GM12891 (cell line): Measurements from ENCODE around the gene RNF187.

Experiments used
- POLR2A ChIP-seq: IDR thresholded peaks from 2 replicates; pipeline ENCODE4 v1.6.1; 2011; ENCODE audit warnings: low read depth, low read length, control low read depth
- POLR2AphosphoS5 ChIP-seq: IDR thresholded peaks from 2 replicates; pipeline ENCODE4 v1.6.1; 2011; ENCODE audit warnings: low read depth, low read length, control low read depth
- TAF1 ChIP-seq: IDR thresholded peaks from 2 replicates; pipeline ENCODE4 v1.6.1; 2011; ENCODE audit warnings: low read depth, low read length, control low read depth

GRCh38 chr1:228538831-228539230 is 51.6 kb downstream of the RNF187 start:
- TF ChIP-seq POLR2A (no peak), TAF1 (no peak), POLR2AphosphoS5 (no peak)
